Thyroid gland (tissue), 4 donors: ENCODE results near the gene AP1M2.

ENCODE experiments used
- POLR2A ChIP-seq, 2 donors: fragments of 450-650 bp; IDR thresholded peaks; one replicate each; pipeline ENCODE4 v1.6.1; 2017; ENCODE audit warnings: antibody characterized with exemption in 2 of 2, mild to moderate bottlenecking in 2 of 2, moderate library complexity in 1 of 2
- TF ChIP-seq, protein P1 (sequence below), 6 experiments: fragments of 200-600 bp in 3 of 6; fragments of 450-650 bp in 3 of 6; sonication (generic) in 3 of 6; IDR thresholded peaks; one replicate each; pipeline ENCODE4 v1.5.1; 2016 to 2019; ENCODE audit warnings: antibody characterized with exemption in 6 of 6, mild to moderate bottlenecking in 2 of 6, inconsistent platforms in 1 of 6, moderate library complexity in 1 of 6

DNA sequence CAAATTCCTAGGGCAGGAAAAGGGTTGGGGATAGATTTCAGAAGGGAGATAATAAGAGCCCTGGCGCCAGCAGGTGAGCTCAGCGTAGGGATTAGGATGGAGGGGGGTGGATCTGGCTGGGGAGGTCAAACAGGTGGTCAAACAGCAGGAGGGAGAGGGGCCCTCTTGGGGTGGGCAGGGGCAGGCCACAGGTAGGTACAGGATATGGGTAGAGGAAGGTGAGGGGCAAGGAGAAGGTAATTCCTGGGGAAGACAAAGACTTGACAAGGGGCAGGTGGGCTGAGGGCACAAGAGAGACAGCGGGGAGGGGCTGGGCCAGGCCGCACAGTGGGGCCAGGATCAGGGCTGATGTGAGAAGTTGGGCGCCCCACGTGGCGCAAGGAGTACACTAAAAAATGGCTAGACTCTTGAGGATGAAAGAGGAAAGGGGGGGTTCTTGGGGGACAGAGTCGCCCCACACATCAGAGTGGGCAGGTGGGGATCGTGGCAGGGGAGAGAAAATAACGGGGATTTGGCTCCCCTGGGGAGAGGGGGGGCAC, 22.0 kb downstream of the AP1M2 start:
- TF ChIP-seq, protein P1, sequence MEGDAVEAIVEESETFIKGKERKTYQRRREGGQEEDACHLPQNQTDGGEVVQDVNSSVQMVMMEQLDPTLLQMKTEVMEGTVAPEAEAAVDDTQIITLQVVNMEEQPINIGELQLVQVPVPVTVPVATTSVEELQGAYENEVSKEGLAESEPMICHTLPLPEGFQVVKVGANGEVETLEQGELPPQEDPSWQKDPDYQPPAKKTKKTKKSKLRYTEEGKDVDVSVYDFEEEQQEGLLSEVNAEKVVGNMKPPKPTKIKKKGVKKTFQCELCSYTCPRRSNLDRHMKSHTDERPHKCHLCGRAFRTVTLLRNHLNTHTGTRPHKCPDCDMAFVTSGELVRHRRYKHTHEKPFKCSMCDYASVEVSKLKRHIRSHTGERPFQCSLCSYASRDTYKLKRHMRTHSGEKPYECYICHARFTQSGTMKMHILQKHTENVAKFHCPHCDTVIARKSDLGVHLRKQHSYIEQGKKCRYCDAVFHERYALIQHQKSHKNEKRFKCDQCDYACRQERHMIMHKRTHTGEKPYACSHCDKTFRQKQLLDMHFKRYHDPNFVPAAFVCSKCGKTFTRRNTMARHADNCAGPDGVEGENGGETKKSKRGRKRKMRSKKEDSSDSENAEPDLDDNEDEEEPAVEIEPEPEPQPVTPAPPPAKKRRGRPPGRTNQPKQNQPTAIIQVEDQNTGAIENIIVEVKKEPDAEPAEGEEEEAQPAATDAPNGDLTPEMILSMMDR (IDR thresholded peaks at IDR 0.05) = no peak
- no peak for TF ChIP-seq POLR2A (IDR thresholded peaks at IDR 0.05)
